SK-MEL-5 (cell line): ENCODE results near the gene SFR1. TPM values are rescaled to one million over a fixed set of nuclear protein-coding genes. Genes with fewer than 3 reads are reported as not detected.

Experiments
- DNase-seq: peaks from one replicate; pipeline ENCODE4 v3.0.0-alpha.2; 2016; ENCODE audit warnings: low read depth, low spot score
- in situ Hi-C: cut with HindIII; loops from 2 replicates; pipeline ENCODE4 v1.10.0; 2016; ENCODE audit warnings: low sequenced_read_pairs, high pct_unique_total_duplicates, low pct_unique_long_range_greater_than_20kb
- polyA plus RNA-seq, 2 experiments: library from polyadenylated mRNA; depleted of rRNA; stranded (reverse); fragments of >200 nt; gene quantifications; 2 replicates each; pipeline ENCODE4 v1.2.3, GENCODE V29; 2015
- total RNA-seq: library from RNA; depleted of rRNA; stranded (reverse); fragments of >200 nt; shearing (Covaris generic); gene quantifications from 2 replicates; pipeline ENCODE4 v1.2.3, GENCODE V29; 2014; rRNA removed

The SFR1 gene, protein sequence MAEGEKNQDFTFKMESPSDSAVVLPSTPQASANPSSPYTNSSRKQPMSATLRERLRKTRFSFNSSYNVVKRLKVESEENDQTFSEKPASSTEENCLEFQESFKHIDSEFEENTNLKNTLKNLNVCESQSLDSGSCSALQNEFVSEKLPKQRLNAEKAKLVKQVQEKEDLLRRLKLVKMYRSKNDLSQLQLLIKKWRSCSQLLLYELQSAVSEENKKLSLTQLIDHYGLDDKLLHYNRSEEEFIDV
- 7.2 and 8.6 TPM in 2 replicates for total RNA-seq
- polyA plus RNA-seq (2015; cell fraction: cytosol; rRNA removed): 5.3 and 5.4 TPM in 2 replicates
- 5.2 and 9.1 TPM in 2 replicates for polyA plus RNA-seq (2015; cell fraction: nucleus; rRNA removed)

- in situ Hi-C loops: no loop called here
These were observed at the start of gene SFR1 for GRCh38 chr10:104121485-104122224. Gene SFR1, plus strand, starts transcription at chr10:104122171. Its CDS starts 13 bp downstream, at chr10:104122184.

DNA sequence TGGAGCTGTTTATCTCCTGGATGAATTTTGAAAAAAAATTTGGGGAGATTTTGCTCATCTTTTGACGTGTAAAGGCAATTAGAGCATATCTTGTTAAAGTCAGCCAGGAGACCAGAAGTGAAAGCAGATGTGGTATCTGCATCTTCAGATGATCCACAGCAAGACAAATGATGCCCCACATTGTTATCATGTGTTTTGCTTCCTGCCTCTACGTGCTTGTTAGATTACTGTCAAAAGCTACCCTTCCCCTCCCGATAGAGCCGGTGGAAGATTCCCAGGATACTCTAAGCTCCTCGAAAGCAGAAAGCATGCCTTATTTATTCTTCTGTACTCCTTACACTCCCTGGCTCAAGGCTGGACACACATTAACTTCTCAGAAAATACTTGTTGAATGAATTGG is 49.2 kb upstream of the SFR1 start:
- DNase-seq: no peak
- in situ Hi-C loops: no loop called here

More at GRCh38 chr10:104121485-104122224, at the start of gene SFR1:
- DNase-seq: peak; percentile 96

- in situ Hi-C loops: no loop called here
- no peak for DNase-seq
These were observed 47.5 kb upstream of the SFR1 start for GRCh38 chr10:104074505-104074904.

DNA sequence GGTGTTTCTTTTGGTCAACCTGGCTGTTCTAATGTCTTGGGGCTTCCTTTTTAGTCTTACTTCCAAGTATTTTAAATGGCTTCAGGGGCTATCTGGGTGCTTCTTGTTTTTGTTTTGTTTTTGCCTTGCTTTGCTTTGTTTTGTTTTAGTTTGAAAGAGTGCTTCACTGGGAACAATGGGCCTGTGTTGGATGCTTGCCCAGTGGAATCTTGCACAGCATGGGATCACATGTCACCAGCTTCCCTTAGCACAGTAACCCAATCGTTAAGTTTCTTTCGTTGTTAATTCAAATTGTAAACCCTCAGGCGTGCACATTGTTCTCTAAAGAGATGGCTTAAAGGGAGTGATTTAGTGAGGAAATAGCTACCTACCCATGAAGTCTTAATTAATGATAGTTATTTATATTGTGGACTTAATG is 45.2 kb upstream of the SFR1 start:
- DNase-seq: peak; percentile 81
- in situ Hi-C loops: no loop called here

GRCh38 chr10:104077247-104077646 is 44.7 kb upstream of the SFR1 start:
- peak; percentile 4 for DNase-seq
- in situ Hi-C loops: no loop called here

DNA sequence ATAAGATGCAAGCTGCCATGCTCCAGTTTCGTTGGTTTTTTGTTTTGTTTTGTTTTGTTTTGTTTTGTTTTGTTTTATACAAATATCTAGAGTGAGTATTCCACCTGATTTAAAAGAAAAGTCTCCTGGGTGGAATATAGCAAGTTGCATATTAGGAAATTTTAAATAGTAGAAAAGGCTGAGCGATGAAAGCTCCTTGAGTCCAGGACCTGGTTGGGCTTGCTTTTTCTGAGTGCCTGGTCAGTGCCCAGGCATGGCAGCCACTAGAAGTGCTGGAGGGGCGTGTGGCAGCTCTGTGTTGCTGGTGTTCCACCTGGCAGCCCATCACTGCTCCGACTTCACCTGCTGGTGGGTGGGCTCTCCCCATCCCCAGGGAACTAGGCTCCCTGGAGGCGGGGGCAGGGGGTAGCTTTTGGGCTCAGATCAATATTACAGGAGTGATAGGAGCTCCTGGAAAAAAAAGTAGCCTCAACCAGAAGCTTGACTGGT is 44.3 kb upstream of the SFR1 start:
- in situ Hi-C loops: no loop called here
- DNase-seq: no peak

DNA sequence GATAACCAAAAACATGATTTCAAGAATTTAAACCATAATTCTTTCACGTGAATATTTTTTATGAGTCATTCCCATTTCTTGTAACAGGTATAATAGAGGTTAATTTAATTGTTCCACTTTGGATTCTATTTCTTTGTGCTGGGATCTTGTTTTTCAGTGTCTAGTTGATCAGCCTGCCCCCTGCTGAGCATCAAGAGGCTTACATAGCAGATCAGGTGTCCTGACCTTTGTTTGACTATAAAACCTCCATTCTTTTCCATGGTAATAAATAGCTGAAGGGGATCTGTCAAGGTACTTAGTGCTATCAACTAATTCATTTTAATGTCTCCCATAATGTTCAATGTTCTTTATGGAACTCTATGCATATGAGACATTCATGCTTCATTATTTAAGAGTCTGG is 41.2 kb upstream of the SFR1 start:
- in situ Hi-C loops: no loop called here
- peak; percentile 63 for DNase-seq

- no peak for DNase-seq
- in situ Hi-C loops: no loop called here
These were observed 40.0 kb upstream of the SFR1 start for GRCh38 chr10:104081998-104082397.

GRCh38 chr10:104084482-104085142 is 37.4 kb upstream of the SFR1 start:
- no peak for DNase-seq
- in situ Hi-C loops: no loop called here

- in situ Hi-C loops: no loop called here
- no peak for DNase-seq
These were observed 36.1 kb upstream of the SFR1 start, which contains the start of gene COL17A1 for GRCh38 chr10:104085801-104086400. Gene COL17A1, minus strand, starts transcription at chr10:104085880. Its CDS starts 5,207 bp downstream, at chr10:104080673.

- in situ Hi-C loops: no loop called here
- DNase-seq: no peak
These were observed 33.7 kb upstream of the SFR1 start for GRCh38 chr10:104088239-104088638.

- in situ Hi-C loops: no loop called here
- no peak for DNase-seq
These were observed 32.4 kb upstream of the SFR1 start for GRCh38 chr10:104089621-104090020.

GRCh38 chr10:104090611-104091010 is 31.4 kb upstream of the SFR1 start:
- DNase-seq: no peak
- in situ Hi-C loops: no loop called here

GRCh38 chr10:104092749-104093148 is 29.2 kb upstream of the SFR1 start:
- in situ Hi-C loops: no loop called here
- DNase-seq: no peak

- in situ Hi-C loops: no loop called here
- DNase-seq: no peak
These were observed 25.3 kb upstream of the SFR1 start for GRCh38 chr10:104096692-104097091.

- in situ Hi-C loops: no loop called here
- no peak for DNase-seq
These were observed 23.5 kb upstream of the SFR1 start for GRCh38 chr10:104098358-104098925.

GRCh38 chr10:104099269-104099668 is 22.7 kb upstream of the SFR1 start:
- in situ Hi-C loops: no loop called here
- no peak for DNase-seq
